ENCODE measurements around the gene STK32B. TPM values are rescaled to one million over a fixed set of nuclear protein-coding genes. Genes with fewer than 3 reads are reported as not detected.
"Not testable (repeated sequence)": the region's sequence is repeated elsewhere in the genome, so short reads cannot be mapped to it uniquely, and the experiment has no call there.

The STK32B gene
- total RNA-seq, 1 donor from 2014 or later = 4.3 TPM

DNA sequence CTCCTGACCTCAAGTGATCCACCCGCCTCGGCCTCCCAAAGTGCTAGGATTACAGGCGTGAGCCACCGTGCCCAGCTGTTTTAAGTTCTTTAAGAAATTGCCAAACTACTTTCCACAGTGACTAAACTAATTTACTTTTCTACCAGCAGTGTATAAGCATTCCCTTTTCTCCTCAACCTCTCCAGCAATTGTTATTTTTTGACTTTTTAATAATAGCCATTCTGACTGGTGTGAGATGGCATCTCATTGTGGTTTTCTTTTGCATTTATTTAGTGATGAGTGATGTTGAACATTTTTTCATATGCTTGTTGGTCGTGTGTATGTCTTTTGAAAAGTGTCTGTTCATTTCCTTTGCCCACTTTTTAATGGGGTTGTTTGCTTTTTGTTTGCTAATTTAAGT is 199.3 kb downstream of the STK32B start:
- DNase-seq (ENCODE audit: low spot score) = not testable (repeated sequence)

DNA sequence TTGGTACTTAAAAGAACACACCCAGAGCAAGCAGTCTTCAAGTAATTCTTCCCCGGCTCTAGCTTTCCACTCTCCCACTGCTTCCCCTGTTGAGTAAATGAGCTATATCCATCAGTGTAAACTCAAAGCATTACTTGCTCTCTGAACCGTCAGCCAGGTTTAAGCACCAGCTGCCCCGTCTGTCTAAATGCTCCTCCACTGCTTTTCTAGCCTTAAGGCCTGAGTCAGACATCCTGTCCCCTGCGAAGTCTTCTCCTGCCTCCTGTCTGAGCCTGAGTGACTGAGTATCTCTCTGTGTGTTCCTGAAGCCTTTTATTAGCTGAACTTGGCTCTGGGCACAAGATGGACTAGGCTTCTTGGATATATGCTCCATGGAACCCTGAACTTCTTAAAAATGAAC is 205.1 kb downstream of the STK32B start:
- DNase-seq (ENCODE audit: low spot score) = no peak

DNA sequence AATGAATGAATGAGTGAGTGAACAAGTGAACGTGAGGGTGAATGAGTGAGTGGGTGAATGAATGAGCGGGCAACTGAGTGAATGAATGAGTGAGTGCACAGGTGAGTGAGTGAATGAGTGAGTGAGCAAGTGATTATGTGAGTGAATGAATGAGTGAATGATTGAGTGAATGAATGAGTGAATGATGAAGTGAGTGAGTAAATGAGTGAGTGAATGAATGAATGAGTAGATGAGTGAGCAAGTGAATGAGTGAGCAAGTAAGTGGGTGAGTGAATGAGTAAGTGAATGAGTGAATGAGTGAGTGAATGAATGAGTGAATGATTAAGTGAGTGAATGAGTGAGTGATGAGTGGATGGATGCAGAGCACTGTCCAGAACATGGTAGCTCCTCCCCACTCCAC is 205.8 kb downstream of the STK32B start:
- no peak for DNase-seq (ENCODE audit: low spot score)

DNA sequence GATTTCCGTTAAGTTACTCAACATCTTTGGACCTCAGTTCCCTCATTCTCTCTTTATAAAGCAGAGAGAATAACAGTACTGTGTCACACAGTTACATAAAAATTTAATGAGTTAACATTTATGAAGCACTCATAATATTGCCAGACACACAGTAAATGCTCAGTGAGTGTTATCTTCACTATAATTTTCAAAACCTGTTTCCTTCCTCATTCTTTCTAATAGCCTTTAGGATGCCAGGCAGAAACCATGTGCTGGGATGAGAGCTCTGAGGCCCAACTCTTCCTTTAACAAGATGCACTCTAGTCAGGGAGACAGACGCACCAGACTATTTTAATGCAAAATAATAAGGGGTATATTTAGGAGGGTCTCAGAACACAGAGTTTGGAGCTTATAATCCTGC is 208.2 kb downstream of the STK32B start:
- DNase-seq (ENCODE audit: low spot score) = no peak

DNA sequence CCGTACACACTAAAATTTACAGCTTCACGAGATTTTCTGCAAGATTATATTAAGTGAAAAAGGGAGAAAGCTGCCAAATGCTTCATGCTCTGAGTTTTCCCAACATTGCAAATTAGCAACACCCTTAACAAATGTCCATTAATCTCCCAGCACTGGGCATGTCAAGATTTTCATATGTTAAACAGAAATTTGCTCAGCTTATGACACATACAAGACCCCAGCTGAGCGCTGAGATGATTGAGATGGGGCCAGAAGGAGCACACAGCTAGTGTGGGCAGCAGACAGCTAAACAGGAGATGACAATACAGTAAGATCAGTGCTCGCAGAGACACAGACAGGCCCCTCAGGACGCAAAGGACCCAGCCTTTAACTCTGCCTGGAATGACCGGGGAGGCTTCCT is 208.8 kb downstream of the STK32B start:
- DNase-seq (ENCODE audit: low spot score) = no peak

DNA sequence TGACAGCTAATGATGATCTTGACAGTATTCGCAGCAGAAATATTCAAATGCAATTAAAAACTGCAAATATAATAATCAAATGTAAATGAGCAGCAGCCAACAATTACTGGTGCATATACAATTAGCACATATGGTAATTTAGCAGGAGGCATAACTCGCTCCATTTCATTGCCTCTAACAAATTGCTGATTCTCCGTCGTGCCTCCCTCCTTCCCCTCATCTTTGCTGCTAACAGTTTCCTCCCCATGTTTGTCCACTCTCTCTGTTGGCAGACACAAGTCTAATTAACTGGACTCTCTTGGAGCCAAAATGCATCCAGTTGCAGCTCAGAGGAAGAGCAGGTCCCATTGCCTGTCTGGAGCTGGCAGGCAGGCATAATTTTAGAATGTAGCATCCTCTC is 210.6 kb downstream of the STK32B start:
- no peak for DNase-seq (ENCODE audit: low spot score)

DNA sequence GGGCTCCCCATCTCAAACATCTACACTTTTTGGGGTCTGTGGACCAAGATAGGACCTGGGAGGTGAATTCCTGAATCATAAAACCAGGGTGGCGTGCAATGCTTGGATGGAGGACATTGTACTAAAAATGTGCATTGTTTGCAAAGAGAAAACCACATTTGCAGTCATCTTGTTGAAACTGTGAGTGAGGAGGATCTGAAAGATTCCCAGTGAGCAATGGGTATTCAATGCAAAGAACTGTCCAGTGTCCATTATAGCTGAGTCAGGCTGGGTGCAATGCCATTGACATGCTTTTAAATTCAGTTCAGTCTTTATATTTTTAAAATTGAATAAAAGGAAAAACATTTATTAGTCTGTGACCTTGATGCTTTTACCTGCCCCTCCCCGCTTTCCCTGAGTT is 215.7 kb downstream of the STK32B start:
- DNase-seq (ENCODE audit: low spot score) = no peak

DNA sequence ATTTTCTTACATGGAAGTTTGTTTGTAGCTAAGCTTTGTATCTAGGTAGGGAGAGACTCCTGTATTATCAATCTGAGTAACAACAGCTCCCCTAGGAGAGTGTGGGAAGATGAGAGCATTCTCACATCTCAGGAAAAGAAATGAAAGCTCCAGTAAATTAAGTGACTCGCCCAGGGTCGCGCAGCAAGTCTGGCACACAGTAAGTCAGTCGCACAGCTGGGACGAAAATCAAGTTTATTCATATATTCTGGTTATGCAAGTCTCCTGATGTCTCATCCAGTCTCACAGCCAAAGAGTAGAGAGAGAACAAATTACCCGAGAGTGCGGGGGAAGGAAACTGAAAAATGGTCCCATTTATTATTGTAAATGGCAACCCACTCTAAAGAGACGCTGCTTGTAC is 216.1 kb downstream of the STK32B start:
- DNase-seq (ENCODE audit: low spot score) = no peak

DNA sequence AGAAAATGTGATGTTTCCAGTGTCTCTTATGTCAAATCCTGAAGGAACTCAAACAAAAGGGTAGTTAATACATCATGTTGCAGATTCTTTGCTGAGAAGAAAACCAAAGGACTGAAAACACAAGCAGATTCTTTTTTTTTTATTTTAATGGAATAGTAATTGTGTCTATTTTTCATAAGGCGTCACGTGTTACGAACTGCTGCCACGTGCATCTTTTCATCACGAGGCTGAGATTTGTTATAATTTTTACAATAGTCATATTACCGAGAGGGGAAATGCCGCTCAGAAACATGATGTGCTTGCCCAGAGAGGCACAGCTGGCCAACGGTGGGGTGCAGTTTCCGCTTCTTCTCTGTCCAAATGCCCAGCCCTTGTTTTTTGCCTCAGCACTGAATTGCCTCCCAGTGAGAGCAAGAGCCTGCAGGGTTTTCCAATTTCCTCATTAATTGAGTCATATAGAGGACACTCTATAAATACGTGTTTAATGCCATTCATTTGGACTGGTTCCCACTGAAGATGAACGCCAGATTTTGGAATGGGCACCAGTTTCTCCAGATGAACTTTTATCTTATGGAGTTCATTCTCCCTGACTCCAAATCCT is 225.3 kb downstream of the STK32B start:
- DNase-seq (ENCODE audit: low spot score) = no peak

DNA sequence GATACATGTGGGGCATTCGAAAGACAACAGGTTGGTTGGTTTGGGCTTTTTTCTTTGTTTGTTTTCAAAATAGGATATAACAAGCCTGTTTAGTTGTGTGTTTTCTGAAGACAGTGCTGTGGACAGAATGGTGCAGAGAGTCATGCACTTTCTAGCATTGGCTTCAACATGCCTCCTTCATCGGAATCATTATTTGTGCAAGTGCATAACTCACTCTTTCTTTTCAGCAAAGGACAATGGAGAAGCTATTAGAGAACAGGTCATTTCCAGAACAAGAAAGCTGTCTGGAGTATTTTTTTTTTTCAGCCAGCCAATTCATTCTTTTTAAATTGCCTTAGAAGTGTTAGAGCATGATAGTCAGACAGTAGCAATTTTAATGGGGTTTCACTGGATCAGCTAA is 225.8 kb downstream of the STK32B start:
- no peak for DNase-seq (ENCODE audit: low spot score)

DNA sequence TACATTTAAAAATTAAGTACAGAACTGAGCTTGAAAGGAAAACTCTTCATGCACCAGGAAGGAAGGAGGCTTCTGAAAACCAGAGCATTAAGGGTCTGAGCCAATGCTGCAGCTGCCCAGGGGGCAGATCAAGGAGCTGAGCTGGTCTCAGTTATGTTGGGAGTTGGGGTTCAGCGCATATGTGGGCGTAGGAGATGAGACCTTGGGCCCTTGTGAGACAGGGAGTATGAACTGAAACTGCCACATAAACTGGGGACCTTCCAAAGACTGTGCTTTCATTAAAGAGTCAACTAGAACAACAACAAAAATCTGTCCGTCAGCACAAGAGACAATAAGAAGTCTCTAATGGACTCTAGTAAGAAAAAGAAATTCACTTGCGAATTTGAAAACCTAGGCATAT is 226.9 kb downstream of the STK32B start:
- DNase-seq (ENCODE audit: low spot score) = no peak

DNA sequence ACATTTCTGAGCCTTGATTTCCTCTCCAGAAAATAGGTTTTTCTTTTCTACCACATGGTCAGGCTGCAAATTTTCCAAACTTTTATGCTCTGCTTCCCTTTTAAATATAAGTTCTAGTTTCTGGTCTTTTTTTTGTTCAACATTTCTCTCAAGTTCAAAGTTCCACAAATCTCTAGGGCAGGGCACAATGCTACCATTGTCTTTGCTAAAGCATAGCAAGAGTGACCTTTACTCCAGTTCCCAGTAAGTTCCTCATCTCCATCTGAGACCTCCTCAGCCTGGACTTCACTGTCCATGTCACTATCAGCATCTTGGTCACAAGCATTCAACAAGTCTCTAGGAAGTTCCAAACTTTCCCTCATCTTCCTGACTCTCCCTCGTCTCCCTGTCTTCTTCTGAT is 228.8 kb downstream of the STK32B start:
- not testable (repeated sequence) for DNase-seq (ENCODE audit: low spot score)

DNA sequence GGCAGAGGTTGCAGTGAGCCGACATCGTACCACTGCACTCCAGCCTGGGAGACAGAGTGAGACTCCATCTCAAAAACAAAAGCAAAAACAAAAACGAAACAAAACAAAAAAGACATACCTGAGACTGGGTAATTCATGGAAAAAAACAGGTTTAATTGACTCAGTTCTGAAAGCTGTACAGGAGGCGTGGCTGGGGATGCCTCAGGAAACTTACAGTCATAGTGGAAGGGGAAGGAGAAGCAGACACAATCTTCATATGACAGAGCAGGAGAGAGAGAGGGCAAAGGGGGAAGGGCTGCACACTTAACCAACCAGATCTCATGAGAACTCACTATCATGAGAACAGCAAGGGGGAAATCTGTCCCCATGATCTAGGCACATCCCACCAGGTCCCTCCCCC is 229.5 kb downstream of the STK32B start:
- no peak for DNase-seq (ENCODE audit: low spot score)

DNA sequence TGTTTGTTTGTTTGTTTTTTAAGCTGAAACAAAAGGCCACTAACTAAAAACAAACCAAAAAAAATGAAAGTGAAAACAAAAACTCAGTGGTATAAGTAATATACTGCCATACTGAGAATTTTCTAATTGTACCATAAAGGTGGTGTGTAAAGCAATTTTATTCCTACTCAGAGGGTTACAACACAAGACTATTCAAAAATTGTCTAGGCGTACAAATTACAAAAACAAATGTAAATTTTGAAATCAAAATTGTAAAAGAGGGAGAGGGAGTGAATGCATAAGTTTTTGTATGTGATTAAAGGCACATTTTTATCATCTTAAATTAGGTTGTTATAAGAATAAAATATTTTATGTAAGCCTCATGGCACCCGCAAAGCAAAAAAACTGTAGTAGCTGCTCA is 232.6 kb downstream of the STK32B start:
- DNase-seq (ENCODE audit: low spot score) = no peak

DNA sequence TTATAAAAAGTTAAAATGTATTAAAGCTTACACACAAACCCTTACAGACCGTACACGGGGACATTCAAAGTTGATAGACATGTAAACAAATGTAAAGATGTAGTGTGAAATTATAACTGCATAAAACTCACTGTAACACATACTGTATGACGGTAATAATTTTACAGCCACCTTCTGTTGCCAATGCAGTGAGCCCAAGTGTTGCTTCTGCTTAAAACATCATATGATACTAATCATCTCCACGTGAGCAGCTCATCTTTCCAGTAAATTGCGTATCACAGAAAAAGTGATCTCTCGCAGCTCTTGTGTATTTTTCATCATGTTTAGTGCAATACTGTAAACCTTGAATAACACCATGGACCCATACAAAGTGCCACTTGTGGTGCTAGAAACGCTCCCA is 233.2 kb downstream of the STK32B start:
- no peak for DNase-seq (ENCODE audit: low spot score)

DNA sequence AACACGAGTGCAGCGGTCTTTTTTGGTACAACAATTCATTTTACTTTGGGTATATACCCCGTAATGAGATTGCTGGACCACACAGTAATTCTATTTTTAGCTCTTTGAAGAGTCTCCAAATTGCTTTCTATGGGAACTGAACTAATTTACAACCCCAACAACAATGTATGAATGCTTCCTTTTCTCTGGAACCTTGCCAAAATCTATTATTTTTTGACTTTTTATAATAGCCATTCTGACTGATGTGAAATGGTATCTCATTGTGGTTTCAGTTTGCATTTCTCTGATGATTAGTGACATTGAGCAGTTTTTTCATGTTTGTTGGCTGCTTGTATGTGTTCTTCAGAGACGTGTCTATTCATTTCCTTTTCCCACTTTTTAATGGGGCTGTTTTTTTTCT is 240.8 kb downstream of the STK32B start:
- DNase-seq (ENCODE audit: low spot score) = no peak

DNA sequence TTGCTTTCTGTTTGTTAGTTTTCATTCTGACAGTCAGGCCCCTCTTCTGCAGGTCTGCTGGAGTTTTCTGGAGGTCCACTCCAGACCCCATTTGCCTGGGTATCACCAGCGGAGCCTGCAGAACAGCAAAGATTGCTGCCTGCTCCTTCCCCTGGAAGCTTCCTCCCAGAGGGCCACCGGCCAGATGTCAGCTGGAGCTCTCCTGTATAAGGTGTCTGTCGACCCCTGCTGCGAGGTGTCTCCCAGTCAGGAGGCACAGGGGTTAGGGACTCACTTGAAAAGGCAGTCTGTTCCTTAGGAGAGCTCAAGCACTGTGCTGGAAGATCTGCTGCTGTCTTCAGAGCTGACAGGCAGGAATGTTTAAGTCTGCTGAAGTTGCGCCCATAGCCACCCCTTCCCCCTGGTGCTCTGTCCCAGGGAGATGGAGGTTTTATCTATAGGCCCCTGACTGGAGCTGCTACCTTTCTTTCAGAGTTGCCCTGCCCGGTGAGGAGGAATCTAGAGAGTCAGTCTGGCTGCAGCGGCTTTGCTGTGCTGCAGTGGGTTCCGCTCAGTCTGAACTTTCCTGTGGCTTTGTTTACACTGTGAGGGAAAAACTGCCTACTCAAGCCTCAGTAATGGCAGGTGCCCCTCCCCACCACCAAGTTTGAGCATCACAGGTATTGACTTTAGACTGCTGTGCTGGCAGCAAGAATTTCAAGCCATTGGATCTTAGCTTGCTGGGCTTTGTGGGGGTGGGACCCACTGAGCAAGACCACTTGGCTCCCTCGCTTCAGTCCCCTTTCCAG is 246.9 kb downstream of the STK32B start:
- DNase-seq (ENCODE audit: low spot score) = not testable (repeated sequence)

DNA sequence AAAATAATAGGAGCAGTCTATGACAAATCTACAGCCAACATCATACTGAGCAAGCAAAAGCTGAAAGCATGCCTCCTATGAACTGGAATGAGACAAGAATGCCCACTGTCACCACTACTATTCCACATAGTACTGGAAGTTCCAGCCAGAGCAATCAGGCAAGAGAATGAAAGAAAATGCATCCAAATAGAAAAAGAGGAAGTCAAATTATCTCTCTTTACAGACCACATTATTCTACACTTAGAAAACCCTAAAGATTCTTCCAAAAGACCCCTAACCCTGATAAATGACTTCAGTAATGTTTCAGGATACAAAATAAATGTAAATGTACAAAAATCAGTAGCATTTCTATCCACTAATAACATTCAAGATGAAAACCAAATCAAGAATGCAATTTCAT is 249.0 kb downstream of the STK32B start:
- no peak for DNase-seq (ENCODE audit: low spot score)

DNA sequence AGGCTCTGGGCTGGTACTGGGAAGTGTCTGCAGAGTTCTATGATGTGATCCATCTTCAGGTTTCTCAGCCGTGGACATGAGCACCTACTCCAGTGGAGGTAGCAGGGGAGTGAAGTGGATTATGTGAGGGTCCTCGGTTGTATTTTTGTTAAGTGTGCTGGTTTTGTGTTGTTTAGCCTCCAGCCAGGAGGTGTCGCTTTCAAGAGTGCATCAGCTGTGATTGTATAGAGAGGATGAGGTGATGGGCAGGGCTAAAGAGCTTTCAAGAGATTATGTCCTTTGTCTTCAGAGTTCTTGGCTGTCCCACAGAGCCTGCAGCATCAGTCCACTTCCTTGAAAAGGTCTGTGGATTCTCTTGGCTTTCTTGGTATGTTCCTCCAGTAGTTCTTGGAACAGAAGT is 256.6 kb downstream of the STK32B start:
- no peak for DNase-seq (ENCODE audit: low spot score)

DNA sequence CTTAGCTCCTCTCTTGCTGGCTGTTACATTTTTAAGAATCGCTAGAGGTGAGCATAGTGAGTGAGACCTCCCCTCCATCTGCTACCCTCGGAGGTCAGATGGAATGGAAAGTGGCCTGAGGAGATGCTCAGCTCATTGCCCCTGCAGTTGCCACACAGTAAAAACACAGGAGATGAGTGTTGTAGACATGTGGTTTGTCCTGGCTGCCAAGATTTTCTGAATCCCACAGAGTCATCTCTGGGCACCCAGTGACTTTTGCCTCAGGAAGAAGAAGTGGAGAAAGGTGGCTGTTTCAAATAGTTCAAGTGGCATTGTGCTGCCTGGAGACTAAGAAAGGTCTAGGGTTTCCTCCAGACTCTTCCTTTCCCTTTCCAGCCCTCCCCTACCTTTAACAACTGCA is 271.0 kb downstream of the STK32B start:
- no peak for DNase-seq (ENCODE audit: low spot score)

DNA sequence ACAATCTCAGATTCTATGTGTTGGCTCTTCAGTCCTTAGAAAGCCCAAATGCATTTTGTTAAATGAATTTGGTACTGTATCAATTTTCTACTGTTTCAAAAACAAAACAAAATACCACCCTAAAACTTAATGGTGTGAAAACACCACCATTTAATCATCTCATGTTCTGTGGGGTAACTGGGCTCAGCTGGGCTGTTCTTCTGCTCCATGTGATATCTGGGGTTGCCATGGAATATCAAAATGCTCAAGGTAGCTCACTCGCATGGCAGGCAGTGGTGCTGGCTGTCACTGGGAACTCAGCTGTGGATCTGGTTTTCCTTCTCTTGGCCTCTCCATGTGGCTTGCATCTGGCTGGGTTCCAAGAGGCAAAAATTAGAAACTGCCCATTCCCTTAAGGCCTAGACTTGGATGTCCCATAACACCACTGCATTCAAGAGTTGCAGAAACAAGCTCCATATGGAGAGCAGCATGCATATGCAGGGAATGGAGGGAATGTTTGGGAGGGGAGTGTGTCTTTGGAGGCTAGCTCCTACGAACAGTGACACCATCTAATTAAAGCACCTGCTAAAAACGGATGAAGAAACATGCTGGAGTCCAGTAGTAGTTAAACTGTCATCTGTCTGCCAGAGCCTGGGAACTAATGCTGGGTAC is 279.2 kb downstream of the STK32B start:
- no peak for DNase-seq (ENCODE audit: low spot score)

DNA sequence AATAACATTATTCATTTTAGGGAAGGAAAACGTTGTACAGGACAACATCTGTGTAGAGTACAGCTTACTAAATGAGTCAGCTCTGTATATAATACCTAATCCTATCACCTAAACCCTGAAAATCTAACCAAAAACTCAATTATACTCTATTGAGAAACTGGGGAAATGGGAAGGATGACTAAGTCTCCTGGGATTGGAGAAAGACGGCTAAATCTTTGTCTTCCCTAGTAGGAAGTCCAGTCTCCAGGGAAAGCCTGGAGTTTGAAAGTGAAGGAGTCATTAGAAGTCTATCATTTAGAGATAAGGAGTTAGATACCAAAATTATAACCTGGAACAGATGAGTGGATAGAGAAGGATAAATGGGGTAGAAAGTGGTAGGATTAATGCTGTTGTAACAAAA is 286.5 kb downstream of the STK32B start:
- DNase-seq (ENCODE audit: low spot score) = no peak

DNA sequence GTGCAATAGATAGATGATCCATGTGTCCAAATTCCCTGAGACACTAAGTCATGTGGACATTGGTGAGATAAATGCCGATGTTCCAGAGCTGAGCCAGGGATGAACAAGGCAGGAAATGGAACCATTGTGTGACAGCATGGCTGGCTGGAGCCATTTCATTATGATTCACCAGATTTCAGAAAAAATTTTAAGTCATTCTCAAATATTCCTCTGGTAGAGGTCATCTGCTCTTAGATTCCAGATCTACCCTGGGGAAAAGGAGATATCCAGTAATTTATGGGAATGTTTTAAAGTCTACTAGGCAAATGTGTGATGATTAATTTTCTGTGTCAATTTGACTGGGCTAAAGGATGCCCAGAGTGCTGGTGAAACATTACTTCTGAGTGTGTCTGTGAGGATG is 287.3 kb downstream of the STK32B start:
- DNase-seq (ENCODE audit: low spot score) = no peak
